Suprapubic skin (tissue), 3 donors: ENCODE results near the gene FGF12.

ENCODE experiments used
- POLR2AphosphoS5 ChIP-seq, 3 donors: sonication (generic); formaldehyde crosslinking; IDR thresholded peaks; one replicate each; pipeline ENCODE4 v1.6.1; 2017; ENCODE audit warnings: antibody characterized with exemption in 3 of 3
- TF ChIP-seq, protein P1 (sequence below), 2 donors: fragments of 200-600 bp in 1 of 2; fragments of 450-650 bp in 1 of 2; sonication (generic) in 1 of 2; IDR thresholded peaks; one replicate each; pipeline ENCODE4 v1.5.1; 2016 to 2019; ENCODE audit warnings: antibody characterized with exemption in 2 of 2, mild to moderate bottlenecking in 1 of 2, moderate library complexity in 1 of 2

DNA sequence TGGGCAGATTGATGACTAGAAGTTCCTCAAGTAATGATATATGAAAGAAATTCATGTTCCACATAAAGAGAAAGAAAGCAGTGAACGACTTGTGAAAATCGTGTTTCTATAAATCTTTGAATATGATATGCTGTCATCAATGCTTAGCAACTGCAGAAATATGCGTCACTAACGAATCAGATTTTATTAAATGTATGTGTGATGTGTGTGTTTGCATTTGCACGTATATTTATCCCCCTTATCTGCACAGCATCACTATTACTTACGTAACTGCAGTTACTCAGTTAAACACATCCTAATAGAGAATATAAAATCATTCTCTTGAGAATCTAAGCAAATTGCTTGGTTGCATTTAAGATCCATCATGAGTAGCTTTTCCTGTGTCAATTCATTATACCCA lies 468.6 kb downstream of the FGF12 start:
- TF ChIP-seq POLR2AphosphoS5 (IDR thresholded peaks at IDR 0.05), result no peak
- TF ChIP-seq, protein P1, sequence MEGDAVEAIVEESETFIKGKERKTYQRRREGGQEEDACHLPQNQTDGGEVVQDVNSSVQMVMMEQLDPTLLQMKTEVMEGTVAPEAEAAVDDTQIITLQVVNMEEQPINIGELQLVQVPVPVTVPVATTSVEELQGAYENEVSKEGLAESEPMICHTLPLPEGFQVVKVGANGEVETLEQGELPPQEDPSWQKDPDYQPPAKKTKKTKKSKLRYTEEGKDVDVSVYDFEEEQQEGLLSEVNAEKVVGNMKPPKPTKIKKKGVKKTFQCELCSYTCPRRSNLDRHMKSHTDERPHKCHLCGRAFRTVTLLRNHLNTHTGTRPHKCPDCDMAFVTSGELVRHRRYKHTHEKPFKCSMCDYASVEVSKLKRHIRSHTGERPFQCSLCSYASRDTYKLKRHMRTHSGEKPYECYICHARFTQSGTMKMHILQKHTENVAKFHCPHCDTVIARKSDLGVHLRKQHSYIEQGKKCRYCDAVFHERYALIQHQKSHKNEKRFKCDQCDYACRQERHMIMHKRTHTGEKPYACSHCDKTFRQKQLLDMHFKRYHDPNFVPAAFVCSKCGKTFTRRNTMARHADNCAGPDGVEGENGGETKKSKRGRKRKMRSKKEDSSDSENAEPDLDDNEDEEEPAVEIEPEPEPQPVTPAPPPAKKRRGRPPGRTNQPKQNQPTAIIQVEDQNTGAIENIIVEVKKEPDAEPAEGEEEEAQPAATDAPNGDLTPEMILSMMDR (IDR thresholded peaks at IDR 0.05), result no peak
